ENCODE measurements around the gene CRACR2B.

The CRACR2B gene

DNA sequence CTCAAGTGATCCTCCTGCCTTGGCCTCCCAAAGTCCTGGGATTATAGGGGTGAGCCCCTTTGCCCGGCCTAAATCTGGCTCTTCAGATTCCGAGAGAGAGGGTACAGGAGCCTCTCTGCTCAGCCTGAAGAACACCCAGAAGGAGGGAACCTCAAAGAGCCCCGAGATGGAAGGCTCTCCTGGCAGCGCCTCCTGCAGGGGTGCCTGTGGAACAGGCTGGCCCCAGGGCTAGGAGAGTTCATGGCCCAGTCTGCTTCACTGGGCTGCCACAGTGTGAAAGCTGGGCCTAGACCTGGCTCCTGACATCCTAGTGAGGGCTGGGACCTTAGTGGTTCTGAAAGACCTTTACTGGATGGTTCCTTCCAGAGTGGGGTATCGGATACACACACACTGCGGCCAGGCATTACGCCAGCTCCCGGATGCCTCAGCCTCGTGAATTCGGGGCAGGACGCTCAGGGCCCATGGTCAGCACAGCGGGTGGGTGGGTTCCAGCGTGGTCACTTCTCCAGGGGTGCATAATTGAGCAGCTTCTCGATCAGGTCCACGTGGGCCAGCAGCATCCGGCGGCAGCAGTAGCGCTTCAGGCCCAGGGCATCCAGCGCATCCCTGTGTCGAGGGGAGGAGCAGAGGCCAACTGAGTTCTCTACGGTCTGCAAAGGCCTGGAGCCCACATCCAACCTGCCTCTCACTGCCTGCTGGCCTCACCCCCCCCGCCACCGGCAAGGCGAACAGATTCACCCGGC lies 12.3 kb downstream of the CRACR2B start:
- DNase-seq = no peak

GRCh38 chr11:841981-842369 lies 14.3 kb downstream of the CRACR2B start:
- DNase-seq = no peak

DNA sequence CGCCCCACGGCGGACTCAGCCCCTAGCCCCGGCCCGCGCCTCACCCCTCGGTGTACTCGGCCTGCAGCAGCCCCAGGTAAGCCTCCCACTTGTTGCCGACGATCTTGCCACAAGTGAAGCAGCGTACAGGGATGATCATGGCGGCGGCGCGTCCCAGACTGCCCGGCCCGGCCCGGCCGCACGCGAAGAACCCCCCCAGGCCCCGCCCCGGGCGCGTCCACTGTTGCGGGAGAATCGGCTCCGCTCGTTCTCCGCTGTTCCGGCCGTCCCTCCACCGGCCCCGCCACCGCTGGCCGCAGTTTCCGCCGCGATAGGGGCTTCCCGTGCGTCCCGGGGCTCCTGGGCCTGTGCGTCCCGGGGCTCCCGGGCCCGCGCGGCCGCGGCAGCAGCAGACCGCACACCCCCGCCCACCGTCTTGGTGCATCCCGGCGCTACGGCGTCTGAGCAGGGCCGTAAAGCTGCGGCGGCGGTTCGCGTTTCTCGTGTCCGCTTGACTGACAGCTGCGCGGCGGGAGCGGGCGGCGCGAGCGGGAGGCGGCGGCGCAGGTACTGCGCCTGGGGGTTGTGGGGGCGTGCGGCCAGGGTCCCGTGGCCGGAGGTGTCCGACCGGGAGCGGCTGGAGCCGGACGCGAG lies 14.8 kb downstream of the CRACR2B start, which contains the start of the genes POLR2L and TSPAN4:
Gene POLR2L (minus strand): TSS at position 160 of the 633 bp plus-strand sequence. CDS start 21 bp downstream, at position 139.
Gene TSPAN4 (plus strand): TSS at position 483 of the 633 bp plus-strand sequence. CDS start 7,453 bp downstream, outside the sequence.
- no peak for DNase-seq

GRCh38 chr11:843086-843734 lies 15.5 kb downstream of the CRACR2B start:
- no peak for DNase-seq

DNA sequence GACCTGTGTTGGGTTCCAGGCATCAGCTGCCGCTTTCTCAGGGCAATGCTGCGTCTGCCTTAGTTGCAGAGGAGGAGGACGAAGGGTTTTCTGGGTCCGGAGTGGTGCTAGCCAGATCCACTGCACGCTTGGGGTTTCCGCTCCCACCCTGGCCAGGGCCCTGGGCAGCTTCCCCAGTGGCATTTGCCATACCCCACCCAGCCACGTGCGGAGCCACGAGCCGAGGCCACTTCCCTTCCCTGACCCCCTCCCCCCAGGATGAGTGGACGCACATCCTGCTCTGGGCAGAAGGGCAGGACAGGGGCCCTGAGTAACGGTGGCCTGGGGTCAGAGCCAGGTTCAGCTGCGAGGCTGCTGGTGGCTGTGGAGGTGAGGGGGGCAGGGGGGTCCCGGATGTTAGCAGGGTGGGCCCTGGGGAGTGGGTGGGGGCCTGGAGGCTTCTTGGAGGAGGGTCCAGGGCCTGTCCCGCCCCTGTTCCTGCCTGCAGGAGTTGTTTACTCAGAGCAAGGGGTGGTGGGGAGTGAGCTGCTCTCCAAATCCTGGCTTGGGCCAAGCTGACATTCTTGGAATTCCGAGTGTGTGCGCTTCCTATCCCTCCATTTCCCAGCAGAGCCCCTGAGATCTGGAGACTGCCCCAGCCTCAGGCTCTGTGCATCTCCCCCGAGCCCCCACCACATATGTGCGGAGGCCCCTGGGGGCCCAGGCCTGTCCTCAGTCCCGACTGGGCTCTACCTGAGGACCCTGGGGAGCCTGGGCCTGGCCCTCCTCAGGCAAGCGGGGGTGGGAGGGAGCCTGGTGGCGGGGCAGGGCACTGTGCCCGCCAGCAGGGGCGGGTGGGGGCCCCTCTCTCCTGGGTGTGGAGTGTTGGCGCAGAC lies 16.3 kb downstream of the CRACR2B start:
- no peak for DNase-seq

GRCh38 chr11:844693-845644 lies 17.2 kb downstream of the CRACR2B start:
- no peak for DNase-seq

DNA sequence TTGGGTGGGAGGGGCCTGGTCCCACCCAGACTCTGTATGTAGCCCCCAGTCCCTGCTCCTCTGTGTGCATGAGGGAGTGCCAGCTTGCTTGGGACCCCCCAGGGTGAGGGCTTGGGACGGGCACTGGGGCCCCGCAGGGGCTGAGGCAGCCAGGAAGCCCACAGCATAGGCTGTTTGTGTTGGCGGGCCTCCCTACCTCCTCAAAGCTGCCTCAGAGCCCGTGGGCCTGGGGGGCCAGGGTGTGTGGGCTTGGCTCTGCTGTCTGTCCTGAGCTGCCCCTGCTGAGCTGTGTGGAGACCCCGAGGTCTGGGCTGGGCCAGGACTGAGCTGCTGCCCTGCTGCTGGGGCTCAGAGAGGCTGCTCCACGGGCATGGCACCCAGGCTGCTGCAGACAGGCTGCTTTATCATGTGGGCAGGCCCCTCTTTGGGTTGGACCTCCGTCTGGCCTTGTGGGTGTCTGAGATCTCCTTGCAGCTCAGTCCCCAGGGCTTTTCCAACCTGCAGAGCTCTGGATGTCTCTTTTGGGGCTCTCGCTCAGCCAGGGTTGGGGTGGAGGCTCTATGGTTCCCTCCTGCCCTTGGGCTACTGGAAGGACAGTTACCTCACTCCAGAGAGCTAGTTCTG lies 18.3 kb downstream of the CRACR2B start:
- no peak for DNase-seq

GRCh38 chr11:846496-847098 lies 18.9 kb downstream of the CRACR2B start:
- DNase-seq = no peak

- no peak for DNase-seq
Observed at GRCh38 chr11:847876-848275, 20.2 kb downstream of the CRACR2B start.

GRCh38 chr11:848380-848931 lies 20.7 kb downstream of the CRACR2B start:
- DNase-seq = no peak

GRCh38 chr11:849104-849824 lies 21.5 kb downstream of the CRACR2B start:
- DNase-seq = no peak

DNA sequence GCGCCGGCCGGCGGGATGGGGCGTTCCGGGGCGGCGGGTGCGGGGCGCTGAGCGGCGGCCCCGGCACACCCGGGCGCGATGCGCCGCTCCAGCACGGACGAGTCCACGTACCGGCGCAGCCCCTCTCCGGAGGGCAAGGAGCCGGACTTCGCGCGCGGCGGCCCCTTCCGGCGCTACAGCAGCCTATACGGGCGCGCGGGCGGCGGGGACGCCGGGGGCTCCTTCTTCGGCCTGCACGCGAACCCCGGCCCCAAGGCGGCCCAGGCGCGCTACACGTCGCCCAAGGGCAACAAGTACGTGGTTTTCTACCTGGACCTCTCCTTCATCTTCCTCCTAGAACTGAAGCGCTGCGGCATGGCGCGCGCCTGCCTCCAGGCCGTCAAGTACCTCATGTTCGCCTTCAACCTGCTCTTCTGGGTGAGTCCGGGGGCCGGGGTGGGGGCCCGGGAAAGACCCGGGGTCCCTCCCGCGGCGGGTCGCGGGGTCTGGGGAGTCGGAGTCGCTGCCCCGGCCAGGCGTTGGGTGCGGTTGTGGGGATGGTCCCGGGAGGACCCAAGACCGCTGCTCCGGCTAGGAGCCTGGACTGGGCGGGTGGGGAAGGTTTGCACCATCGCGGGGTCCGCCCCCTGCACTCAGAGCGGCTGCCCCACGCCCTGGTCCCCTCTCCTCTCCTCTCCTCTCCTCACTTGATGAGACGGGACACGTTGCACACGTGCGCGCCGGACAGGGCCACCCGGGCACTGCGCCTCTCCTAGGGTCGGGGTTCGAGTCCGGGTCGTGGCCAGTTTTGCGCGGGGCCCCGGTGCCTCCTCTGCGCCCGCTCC lies 22.4 kb downstream of the CRACR2B start:
- no peak for DNase-seq

- no peak for DNase-seq
Observed at GRCh38 chr11:850775-851763, 23.4 kb downstream of the CRACR2B start.

DNA sequence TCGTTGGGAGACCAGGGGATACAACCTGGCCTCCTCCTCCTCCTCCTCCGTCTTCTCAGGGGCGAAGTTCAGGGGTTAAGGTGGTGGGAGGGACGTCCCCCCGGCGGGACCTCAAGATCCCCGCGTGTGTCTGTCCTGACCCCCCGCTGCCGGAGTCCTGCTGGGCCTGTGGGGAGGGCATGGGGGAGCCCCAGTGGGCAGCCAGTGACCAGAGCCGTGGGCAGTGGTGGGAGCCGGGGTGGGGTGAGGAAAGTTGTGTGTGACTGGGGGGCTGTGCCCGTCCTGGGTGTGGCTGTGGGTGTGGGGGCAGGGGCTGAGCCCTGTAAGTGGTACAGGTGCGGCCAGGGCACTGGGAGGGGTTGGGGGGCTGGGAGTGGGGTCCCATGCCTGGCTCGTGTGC lies 25.0 kb downstream of the CRACR2B start:
- no peak for DNase-seq

GRCh38 chr11:853682-854448 lies 26.1 kb downstream of the CRACR2B start:
- no peak for DNase-seq

- DNase-seq = no peak
Observed at GRCh38 chr11:854601-855329, 27.0 kb downstream of the CRACR2B start.

Data from NCI-H2081 treated with DMSO at 0.1 percent for 48 hours (cell line).